HG03469 (cell line): ENCODE measurements around the gene ARHGAP15.

ENCODE experiments used
- ATAC-seq: cut with Tn5 transposase; IDR thresholded peaks from one replicate; pipeline ENCODE4 v1.9.1; 2021; ENCODE audit warnings: mild to moderate bottlenecking, moderate library complexity, moderate number of reproducible peaks; ENCODE audit not compliant: unreplicated experiment

Gene ARHGAP15

DNA sequence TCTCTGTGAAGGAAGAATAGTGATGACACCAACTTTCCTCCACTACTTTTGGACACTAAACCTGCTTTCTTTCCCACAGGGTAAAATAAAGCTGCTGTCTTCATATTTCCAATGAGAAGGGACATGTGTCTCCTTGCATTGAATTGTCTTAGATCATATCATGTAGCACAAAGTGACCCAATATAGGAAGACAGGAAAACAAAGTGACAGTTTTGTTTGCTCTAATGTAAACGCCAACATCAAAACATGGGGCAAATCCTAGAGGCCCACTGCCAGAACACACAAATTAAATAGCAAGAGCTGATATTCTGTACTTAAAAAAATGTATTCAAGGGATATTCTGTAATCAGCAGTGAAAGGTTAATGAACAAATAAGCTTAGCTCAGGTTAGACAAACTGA lies 36.1 kb downstream of the ARHGAP15 start:
- no peak for ATAC-seq

DNA sequence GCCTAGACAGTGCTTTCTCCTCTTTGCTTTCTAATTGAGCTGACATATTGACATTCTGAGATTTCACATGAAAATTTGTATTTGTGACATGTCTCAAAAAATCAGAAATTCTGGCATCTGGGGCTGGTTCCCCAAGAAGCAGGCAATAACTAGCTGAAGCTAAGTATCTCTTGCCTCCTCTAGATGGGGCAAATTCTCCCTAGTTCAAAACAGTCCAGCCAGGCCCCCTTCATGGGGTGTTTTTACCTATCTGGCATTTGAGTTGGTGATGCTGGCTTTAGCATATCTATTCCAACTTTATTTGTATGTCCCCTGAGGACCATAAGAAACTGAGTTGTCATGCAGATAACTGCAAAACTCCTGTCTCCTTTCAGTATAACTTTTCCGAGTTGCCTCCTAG lies 39.9 kb downstream of the ARHGAP15 start:
- no peak for ATAC-seq

DNA sequence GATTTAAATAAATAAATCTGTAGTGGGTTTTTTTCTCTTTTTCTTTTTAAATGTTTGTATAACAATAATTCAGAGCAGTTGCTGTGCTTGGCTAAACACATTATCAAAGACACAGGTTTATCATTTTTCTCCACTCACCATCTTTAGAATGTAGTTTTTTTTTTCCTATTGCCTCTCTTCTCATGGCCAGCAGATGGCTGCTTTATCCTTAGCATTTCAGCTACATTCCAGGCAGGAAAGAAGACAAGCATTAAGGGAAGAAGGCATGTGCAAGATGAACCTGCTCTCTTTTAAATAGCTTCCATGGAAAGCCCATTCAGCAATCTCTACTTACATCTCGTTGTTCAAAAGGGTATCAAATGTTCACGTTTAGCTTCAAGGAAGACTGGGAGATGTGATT lies 42.6 kb downstream of the ARHGAP15 start:
- ATAC-seq: no peak

DNA sequence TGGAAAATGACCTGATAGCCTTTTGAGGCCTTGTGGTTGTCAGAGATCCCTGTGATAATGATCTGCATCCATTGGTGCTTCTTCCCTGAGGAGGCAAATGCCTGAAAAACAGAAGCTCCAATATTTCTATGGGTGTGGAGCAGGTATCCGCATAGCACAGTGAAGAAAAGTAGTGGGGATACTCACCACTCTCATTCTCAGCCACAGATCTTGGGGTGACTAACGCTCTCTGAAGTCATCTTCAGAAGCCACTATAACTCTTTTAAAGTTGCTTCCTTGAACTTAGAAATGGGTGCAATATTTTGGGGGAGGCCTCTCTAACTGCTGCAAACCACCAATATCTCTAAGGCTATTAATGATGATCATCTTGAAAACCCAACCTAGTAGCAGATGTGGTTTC lies 46.2 kb downstream of the ARHGAP15 start:
- no peak for ATAC-seq

DNA sequence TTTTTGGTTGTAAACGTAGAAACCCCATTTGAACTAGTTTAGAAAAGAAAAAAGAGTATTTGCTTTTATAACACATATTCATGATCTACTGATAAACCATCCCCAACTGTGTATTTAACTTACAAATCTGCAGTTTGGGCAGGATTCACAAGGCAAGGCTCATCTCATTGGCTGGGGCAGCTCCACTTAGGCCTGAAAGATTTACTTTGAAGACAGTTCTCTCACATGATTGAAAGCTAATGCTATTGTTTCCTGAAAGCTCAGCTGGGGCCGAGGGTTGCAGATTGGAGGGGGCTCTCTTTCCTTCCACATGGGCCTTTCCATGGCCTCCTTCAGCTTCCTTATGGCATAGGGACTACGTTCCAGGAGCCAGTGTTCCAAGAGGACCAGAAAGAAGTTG lies 47.4 kb downstream of the ARHGAP15 start:
- no peak for ATAC-seq

DNA sequence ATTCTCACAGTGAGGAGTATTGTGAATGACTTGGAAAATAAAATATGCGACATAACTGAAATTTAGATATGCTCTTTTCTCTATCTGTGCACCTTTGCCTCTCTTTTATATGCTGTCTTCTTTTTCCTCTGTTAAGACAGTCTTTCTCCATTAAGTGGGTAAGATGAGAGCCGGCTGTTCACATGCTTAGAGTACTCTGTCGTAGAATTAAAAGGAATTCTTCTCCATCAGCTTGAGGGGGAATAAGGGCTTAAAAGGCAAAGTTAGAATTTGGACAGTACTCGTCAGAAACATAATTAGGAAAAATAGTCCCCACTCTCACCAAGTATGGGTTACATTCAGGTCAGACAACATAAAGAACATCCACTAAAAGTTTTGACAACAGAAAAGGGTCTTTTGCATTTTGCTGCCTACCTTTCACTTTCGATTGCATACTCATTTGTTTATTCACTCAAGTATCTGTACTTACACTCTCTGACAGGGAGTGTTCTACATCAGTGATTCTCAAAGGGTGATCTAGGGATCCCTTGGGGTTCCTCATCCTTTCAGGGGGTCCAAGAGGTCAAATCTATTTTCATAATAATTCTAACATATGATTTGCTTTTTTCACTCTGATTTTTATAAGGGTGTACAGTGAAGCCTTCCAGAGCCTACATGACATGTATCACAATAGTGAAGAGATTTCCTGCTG lies 48.0 kb downstream of the ARHGAP15 start:
- peak; percentile 98 for ATAC-seq

DNA sequence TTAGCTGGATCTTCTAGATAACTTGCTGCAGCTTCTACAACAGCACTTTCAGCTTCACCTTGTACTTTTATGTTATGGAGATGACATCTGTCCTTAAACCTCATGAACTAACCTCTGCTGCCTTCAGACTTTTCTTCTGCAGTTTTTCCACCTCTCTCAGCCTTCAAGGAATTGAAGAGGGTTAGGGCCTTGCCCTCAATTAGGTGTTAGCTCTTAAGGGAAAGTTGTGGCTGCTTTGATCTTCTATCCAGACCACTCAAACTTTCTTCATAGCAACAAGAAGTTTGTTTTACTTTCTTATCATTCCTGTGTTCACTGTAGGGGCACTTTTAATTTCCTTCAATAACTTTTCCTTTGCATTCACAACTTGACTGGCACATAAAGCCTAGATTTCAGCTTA lies 52.3 kb downstream of the ARHGAP15 start:
- no peak for ATAC-seq

DNA sequence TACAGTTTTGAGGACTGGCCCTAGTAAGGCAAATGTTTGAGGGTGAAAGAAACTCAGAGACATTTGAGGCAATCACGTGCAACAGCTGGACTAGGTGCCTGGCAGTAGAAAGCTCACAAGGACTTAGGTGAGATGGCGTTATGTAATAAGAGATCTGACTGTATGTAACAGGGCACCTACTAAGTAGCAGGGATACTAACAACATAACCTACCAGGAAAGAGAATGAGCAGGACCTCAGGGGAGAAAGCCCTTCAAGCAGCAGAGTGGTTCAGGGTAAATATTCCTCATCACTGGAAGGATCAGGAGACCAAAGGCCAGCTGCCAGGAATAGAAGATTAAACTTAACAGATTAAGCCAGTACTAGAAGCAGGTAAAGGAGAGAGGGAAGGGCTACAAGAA lies 53.4 kb downstream of the ARHGAP15 start:
- no peak for ATAC-seq

DNA sequence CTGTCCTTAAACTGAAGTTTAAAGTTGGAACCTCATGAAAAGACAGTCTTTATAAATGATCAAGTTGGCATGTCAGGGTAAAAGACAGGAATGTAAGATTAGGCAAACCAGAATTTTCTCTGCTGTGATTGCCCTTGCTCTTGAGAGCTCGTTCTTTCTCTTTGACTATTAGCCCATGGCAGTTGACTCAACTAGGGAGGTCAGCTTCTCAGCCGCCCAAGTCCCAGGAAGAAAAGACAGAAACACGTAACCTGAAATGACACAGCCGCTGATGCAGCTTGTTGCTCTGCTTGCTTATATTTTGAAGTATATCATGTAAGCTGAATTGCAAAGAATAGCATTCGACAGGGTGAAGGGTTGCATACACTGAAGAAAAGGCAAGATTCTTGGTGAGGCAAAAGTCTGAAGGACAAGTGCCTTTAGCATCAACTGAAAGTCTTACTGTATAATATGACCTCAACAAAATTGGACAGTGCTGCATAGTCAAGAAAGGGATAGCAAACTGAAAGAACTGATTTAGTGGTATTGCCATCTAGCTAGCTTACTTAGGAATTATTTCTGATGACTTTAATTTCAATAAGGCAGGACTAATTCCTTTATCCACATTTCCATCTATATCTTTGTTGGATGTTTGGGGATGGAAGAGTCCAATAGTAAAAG lies 54.7 kb downstream of the ARHGAP15 start:
- peak; percentile 84 for ATAC-seq

DNA sequence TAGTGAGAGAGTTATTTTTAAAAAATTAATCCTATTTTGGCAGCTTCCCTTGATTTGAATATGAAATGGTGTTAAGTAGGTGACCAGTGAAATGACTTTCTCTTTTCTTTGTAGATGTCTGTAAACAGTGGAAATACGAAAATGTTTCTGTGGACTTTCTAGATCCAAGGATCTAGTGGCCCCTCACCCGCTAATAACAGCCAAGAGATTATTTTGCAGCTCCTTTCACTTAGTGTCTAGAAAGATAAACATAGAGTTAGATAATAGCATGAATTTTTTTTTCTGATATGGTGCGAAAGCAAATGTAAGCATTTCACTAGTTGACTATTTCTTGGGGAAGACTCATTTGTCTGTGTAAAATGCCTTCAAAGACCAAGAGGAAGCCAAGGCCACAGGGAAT lies 57.7 kb downstream of the ARHGAP15 start:
- no peak for ATAC-seq

DNA sequence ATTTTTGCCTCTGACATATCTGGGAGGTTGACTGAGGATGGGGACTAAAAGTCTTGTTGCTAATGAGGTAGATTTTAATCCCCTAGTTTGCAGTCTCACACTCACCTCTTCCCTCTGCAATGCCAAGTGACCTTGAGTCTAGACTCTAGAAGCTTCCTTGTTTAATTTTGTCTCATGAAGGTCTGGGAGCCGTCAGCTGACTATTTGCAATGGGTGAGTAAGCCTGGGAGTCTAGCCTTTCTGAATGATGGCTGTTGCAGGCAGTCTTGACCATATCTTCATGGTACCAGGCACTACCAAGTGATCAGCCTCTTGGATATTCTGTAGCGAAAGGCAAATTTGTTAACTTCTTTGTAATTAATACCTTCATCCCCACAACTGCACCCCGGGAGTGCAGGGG lies 61.2 kb downstream of the ARHGAP15 start:
- no peak for ATAC-seq

DNA sequence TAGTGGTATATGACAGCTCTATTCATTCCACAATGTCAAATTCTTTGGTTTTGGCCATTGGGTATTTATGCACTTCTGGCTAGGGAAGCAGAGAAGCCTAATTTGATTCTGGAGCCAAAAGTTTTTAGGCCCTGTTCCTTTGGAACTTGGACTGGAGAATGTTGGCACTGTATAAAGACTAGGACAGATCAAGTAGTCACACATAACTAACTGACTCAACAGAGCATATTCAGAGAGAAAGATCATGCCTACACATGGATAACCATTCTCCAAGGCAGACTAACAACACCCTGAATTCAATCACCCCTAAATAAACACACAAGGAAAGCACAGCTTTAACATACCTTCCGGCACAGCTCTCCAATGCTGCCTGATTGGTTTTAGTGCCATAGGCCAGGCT lies 62.9 kb downstream of the ARHGAP15 start:
- ATAC-seq: no peak

DNA sequence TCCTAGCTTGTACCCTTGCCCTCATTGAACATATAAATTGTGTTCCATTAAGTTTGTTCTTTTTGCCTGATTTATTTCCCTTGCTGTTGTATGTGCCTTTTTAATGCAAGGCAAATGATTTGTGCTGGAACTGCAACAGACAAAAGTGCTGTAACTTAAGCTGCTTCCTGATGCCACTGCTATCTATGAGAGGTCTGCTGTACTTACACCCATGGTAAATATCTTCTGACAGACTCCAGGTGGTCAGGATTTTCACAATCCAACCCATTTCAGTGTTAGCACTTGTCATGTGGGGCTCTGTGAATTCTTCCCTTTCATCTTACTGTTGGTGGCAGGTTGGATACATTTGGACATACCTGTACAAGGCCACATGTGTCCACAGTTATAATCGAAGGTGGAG lies 63.5 kb downstream of the ARHGAP15 start:
- no peak for ATAC-seq

DNA sequence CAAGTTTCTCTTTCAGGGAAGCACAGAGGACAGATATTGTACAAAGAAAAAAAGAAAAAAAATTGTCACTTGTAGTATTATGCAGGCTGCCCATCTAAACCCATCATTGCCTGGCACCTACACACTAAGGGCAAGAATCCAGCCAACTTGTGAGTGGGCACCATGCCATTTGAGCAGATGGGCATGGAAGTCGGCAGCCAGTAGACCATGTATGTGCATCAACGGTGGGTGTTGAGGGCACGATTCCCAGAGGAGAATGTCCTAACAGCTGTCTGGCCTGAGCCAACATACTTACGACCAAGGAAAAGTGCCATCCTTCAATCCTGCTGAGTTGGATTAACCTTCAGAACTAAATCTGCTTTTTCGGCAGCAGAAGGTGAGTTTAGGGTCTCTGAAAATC lies 63.9 kb downstream of the ARHGAP15 start:
- ATAC-seq: no peak

DNA sequence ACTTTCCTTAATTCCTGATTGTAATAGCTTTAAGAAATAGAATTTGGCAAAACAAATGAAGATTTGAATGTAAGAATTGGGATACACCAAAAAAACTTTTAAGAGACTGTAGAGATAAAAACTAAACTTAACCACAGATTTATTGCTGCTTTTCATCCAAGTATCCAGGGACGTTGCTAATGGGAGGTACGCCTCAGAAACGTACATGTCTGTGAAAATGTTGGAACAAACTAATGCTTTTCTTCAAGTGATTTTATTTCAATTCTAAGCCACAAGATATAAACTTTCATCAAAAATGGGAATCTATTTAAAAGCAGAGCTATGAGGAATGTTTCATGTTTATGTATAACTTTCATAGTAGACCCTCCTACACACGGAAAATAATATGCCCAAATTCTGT lies 66.3 kb downstream of the ARHGAP15 start:
- no peak for ATAC-seq

DNA sequence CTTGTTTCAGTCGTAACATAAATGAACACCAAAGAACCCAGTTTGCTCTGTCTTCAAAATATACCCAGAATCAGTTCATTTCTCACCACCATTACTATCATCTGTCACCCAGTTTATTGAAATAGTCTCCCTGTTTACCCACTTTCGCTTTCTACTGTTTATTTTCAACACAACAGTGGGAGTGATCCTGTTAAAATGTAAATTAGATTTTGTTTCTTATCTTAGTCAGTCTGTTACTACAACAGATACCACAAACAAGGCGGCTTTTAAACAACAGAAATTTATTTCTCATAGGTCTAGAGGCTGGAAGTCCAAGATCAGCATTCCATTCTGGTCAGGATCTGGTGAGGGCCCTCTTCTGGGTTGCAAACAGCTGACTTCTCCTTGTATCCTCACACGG lies 74.8 kb downstream of the ARHGAP15 start:
- no peak for ATAC-seq

DNA sequence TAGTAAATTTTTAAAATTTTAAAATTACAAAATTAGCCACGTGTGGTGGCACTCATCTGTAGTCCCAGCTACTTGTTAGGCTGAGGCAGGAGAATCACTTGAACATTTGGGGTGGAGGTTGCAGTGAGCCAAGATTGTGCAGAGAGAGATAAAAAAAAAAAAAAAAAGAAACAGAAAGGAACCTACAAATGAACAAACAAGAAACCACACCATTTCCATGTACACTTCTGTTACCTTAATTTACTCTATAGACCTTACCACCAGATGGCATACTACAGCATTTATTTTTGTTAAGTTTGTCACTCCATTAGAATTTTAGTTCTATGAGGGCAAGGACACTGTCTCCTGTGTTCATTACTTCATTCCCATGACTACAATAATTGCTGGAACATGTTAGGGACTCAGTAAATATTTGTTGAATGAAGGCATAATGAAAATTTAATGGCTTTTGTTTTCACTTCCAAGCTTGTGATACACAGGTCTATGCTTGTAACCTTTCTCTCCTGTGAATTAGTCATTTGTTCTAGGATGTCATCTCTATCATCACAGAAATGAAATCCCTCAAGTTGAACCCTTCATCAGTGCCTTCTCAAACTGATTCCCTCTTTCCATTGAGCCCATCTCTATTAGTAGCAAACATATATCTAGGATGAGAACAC lies 76.0 kb downstream of the ARHGAP15 start:
- peak; percentile 49 for ATAC-seq

DNA sequence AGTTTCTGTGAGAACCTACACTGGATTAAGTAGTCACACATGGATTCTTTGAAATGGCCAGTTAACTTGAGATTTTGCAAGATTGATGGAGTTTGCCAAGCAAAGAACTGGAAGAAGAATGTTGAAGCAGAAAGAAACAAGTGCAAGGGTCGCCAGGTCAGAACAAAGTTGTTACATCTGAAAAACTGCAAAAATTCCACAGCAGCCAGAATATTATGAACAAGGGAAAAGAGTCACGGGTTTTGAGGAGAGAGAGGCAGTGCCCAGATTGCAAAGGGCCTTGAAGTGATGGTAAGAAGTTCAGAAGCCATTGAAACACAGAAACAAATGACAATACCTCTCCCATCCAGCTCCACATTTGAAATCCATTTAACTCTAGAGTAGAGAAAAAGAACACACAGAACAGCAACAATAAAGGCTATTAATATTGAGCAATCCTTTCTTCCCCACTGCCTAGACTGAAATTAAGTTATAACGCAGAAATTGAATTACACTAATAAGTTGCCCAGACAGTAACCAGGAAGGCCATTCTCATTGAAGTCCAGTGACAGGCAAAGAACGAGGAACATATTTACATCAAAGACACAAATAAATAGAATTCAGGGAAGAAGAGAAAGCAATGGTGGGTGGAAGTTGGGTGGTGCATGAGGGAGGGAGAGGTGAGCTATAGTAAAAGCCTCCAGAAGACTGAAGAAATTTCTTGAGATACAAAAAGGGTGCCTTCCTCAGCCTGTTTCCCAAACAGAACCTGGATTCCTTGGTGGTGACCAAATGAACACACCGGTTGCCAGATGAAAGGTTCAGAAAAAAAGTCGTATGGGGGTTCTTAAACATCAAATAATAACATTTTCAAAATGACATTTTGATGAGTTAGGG lies 80.6 kb downstream of the ARHGAP15 start:
- no peak for ATAC-seq

DNA sequence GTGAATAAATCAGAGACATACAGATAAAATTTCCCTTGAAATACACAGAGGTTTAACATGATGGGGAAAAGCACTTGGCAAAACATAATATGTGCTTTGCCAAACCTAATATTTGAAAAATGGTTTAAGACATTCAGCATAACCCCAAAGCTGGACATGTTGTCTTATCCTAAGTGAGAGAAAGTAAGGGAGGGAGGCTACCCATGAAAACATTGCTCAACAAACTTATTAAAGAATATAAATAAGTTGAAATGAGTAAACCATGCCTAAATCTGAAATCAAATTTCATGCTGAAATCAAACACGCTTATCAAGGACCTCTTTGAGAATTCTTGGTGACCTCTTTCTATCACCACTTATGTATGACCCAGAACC lies 81.2 kb downstream of the ARHGAP15 start:
- no peak for ATAC-seq

DNA sequence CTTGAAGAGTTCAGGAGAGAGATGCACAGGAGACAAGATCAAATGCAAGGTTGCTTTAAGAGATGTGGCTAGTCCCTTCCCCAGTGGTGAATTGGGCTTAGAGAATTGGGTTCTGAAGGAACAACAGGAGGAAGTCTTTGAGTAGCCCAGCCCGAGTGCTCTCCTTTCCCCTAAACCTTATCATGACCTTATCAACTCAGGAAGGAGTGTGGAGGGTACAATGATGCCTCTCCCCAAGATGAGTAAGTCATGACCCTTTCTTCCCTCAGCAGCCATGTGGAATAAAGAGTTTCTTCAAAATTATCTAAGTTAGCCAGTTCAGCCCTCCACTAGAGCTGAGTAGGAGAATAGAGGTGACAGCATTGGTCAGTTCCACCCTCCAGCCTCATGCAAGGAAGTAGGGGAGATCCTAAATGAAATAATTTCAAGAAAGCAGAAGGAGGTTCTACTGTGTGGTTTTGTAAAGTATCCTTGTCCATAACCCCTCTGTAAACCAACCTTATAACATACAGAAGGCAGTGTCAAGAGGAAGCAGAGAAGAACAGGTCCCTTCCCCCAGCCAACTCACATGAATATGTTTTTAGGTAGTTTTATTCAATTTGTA lies 88.4 kb downstream of the ARHGAP15 start:
- no peak for ATAC-seq

DNA sequence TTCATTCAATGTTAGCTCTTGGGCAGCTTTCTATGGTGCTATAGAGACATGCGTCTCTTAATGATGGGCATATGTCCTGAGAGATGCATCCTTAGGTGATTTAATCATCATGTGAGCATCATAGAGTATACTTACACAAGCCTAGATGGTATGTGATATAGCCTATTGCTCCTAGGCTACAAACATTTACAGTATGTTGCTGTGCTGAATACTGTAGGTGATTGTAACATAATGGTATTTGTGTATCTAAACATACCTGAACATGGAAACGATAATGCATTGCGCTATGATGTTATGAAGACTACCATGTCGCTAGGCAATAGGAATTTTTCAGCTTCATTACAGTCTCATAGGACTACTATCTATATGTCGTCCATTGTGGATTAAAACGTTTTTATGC lies 89.4 kb downstream of the ARHGAP15 start:
- no peak for ATAC-seq
